ENCODE data around the gene C11orf86. TPM values are rescaled to one million over a fixed set of nuclear protein-coding genes. Genes with fewer than 3 reads are reported as not detected.

Gene C11orf86
- total and polyA plus RNA-seq, 2 of the 8 experiments (the other 6 are each of a cell fraction or from before 2014, with no cell fraction given) = 0.91 to 0.97 TPM

DNA sequence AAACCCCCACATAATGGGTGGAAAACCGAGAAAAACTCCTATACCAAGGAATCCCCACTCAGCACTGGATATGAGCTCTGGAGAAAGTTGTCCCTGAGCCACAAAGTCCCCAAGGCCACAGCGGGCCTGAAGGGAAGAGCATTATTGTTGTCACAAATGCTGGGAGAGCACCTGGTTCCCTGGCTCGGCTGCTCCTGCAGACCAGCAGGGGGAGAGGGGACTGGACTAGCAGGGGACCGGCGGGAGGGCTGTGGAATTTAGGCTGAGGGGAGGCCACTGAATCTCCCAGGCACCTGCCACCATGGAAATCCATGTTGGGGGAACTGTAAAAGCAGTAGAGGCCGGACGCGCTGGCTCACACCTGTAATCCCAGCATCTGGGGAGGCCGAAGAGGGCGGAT, 24.0 kb upstream of the C11orf86 start (continued):
- TF ChIP-seq, protein P1, sequence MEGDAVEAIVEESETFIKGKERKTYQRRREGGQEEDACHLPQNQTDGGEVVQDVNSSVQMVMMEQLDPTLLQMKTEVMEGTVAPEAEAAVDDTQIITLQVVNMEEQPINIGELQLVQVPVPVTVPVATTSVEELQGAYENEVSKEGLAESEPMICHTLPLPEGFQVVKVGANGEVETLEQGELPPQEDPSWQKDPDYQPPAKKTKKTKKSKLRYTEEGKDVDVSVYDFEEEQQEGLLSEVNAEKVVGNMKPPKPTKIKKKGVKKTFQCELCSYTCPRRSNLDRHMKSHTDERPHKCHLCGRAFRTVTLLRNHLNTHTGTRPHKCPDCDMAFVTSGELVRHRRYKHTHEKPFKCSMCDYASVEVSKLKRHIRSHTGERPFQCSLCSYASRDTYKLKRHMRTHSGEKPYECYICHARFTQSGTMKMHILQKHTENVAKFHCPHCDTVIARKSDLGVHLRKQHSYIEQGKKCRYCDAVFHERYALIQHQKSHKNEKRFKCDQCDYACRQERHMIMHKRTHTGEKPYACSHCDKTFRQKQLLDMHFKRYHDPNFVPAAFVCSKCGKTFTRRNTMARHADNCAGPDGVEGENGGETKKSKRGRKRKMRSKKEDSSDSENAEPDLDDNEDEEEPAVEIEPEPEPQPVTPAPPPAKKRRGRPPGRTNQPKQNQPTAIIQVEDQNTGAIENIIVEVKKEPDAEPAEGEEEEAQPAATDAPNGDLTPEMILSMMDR (IDR thresholded peaks at IDR 0.05; ENCODE audit: control extremely low read depth in 1 of 3, insufficient read depth in 1 of 3, low read depth in 1 of 3, low read length in 3 of 3) = peak; percentile 17 to 51 (median 49); a peak in 2 of 4 replicates
- no peak for TF ChIP-seq SIN3A (conservative IDR thresholded peaks at IDR 0.05 in 1 of 2, IDR thresholded peaks at IDR 0.05 in 1 of 2; ENCODE audit: low read depth in 1 of 2, low read length in 2 of 2)
